BLaER1 (cell line): ENCODE measurements around the gene PACSIN2.
A peak's percentile ranks its signal among the peaks of the same experiment; 100 is the strongest.

ENCODE experiments used
- H3K27ac ChIP-seq: shearing (Covaris generic); formaldehyde crosslinking; 2 replicates; pipeline ENCODE4 v1.8.1; 2022
- H3K27me3 ChIP-seq: shearing (Covaris generic); formaldehyde crosslinking; 2 replicates; pipeline ENCODE4 v1.8.1; 2022
- H3K36me3 ChIP-seq: shearing (Covaris generic); formaldehyde crosslinking; 2 replicates; pipeline ENCODE4 v1.8.1; 2022
- H3K4me1 ChIP-seq: shearing (Covaris generic); formaldehyde crosslinking; 2 replicates; pipeline ENCODE4 v1.8.1; 2022
- H3K4me2 ChIP-seq: shearing (Covaris generic); formaldehyde crosslinking; 2 replicates; pipeline ENCODE4 v1.8.1; 2022
- H3K4me3 ChIP-seq: shearing (Covaris generic); formaldehyde crosslinking; 2 replicates; pipeline ENCODE4 v1.8.1; 2022
- H3K9ac ChIP-seq: shearing (Covaris generic); formaldehyde crosslinking; 2 replicates; pipeline ENCODE4 v1.8.1; 2022
- H3K9me3 ChIP-seq: shearing (Covaris generic); formaldehyde crosslinking; 2 replicates; pipeline ENCODE4 v1.8.1; 2022
- H4K20me1 ChIP-seq: shearing (Covaris generic); formaldehyde crosslinking; 2 replicates; pipeline ENCODE4 v1.8.1; 2022
- Cebpa-rat ChIP-seq: shearing (Covaris generic); IDR thresholded peaks from 2 replicates; pipeline ENCODE4 v1.8.1; 2022

Gene PACSIN2

DNA sequence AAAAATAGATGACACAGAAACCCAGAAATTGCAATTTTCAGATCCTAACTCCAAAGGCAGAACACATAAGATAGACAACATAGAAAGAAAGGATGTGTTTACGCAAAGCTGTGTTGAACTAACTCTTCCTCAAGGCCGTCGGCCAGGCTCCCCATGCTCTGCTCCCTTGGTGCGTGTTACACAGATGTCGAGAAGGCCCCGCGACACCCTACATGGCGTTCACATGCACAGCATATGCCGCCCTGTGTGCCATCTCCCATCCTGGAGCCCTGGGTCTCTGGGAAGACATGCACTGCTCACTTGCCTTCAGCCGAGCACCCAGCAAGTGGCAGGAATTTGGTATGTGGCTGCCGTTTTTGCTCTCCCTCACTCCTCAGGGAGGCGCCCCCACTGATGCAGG is 110.9 kb downstream of the PACSIN2 start:
- TF ChIP-seq Cebpa-rat: no peak
- no peaks in the 10 kb centered on the region for H3K9me3 ChIP-seq
- no peak overlapping the region for H3K9ac ChIP-seq
- no peak overlapping the region for H3K4me3 ChIP-seq
- H3K27ac ChIP-seq: peak overlapping the region; percentile 85
- peaks cover 62% of the 10 kb centered on the region for H3K36me3 ChIP-seq
- no peak overlapping the region for H3K4me2 ChIP-seq
- H3K27me3 ChIP-seq: no peaks in the 10 kb centered on the region
- H3K4me1 ChIP-seq: peaks cover 100% of the 10 kb centered on the region
- peaks cover 75% of the 10 kb centered on the region for H4K20me1 ChIP-seq

- no peaks in the 10 kb centered on the region for H3K27me3 ChIP-seq
- H3K9ac ChIP-seq: peak overlapping the region; percentile 21; the same call in 1 of the 2 replicates
- peaks cover 59% of the 10 kb centered on the region for H3K36me3 ChIP-seq
- H3K27ac ChIP-seq: peak overlapping the region; percentile 85
- peaks cover 100% of the 10 kb centered on the region for H3K4me1 ChIP-seq
- no peak overlapping the region for H3K4me3 ChIP-seq
- peaks cover 64% of the 10 kb centered on the region for H4K20me1 ChIP-seq
- H3K9me3 ChIP-seq: no peaks in the 10 kb centered on the region
- peak overlapping the region; percentile 80 for H3K4me2 ChIP-seq
- no peak for TF ChIP-seq Cebpa-rat
Measured at GRCh38 chr22:42902875-42903510, 112.0 kb downstream of the PACSIN2 start.

- peaks cover 54% of the 10 kb centered on the region for H4K20me1 ChIP-seq
Measured at GRCh38 chr22:42901790-42902508, 113.0 kb downstream of the PACSIN2 start.

DNA sequence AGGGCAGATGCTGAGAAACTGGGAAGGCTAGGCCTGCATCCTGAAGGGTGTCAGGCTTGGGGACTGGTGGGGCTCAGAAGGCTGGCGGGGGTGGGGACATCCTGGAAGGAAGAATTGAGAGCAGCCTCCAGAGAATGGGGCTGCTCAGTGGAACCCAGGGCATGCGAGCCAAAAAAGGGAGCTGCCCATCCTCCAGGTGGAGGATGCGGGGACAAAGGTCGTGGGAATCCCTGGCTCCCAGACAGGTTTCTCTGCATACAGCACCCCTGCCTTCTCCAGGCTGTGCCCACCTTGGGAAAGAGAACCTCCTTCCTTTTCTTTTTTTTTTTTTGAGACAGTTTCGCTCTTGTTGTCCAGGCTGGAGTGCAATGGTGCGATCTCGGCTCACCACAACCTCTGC is 117.0 kb downstream of the PACSIN2 start:
- H3K4me3 ChIP-seq: no peak overlapping the region
- peak overlapping the region; percentile 52; the same call in 1 of the 2 replicates for H3K27ac ChIP-seq
- peaks cover 26% of the 10 kb centered on the region; the same call in 1 of the 2 replicates for H4K20me1 ChIP-seq
- no peaks in the 10 kb centered on the region for H3K9me3 ChIP-seq
- H3K9ac ChIP-seq: no peak overlapping the region
- peaks cover 100% of the 10 kb centered on the region for H3K4me1 ChIP-seq
- H3K36me3 ChIP-seq: peaks cover 26% of the 10 kb centered on the region
- peak overlapping the region; percentile 47 for H3K4me2 ChIP-seq
- no peaks in the 10 kb centered on the region for H3K27me3 ChIP-seq
- no peak for TF ChIP-seq Cebpa-rat

More at GRCh38 chr22:42901790-42902508, 113.0 kb downstream of the PACSIN2 start:
- peaks cover 50% of the 10 kb centered on the region for H3K36me3 ChIP-seq
- H3K27me3 ChIP-seq: no peaks in the 10 kb centered on the region
- no peaks in the 10 kb centered on the region for H3K9me3 ChIP-seq
- peak overlapping the region; percentile 80 for H3K4me2 ChIP-seq
- no peak overlapping the region for H3K4me3 ChIP-seq
- TF ChIP-seq Cebpa-rat: no peak
- peak overlapping the region; percentile 85 for H3K27ac ChIP-seq
- peaks cover 100% of the 10 kb centered on the region for H3K4me1 ChIP-seq
- peak overlapping the region; percentile 63 for H3K9ac ChIP-seq

GRCh38 chr22:42895541-42895981 is 119.4 kb downstream of the PACSIN2 start:
- Histone ChIP-seq H3K36me3 (peaks cover 42% of the 10 kb centered on the region), H3K9ac (peak overlapping the region; percentile 68), H3K9me3 (no peaks in the 10 kb centered on the region), H3K4me2 (peak overlapping the region; percentile 92), H3K27ac (peak overlapping the region; percentile 83), H3K4me1 (peaks cover 100% of the 10 kb centered on the region), H3K27me3 (no peaks in the 10 kb centered on the region), H4K20me1 (peaks cover 2% of the 10 kb centered on the region; the same call in 1 of the 2 replicates), H3K4me3 (no peak overlapping the region; the same call in 1 of the 2 replicates)
- no peak for TF ChIP-seq Cebpa-rat

DNA sequence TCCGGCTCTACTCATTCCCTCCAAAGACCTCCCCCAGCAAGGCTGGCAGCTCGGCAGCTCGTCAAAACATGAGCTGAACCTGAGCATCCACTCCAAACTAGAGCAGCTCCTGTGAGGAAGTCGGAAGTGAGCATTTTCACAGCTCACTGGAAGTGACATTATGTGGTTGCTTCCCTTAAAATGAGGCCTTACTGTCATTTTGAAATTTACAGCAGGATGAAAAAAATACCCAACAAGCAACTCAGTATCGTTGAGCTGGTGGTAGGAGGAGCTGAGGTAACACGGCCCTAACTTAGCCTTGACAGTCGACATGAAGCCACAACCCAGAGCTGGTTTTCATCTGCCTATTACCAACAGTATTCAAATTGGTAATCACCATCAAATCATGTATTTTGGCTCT is 119.9 kb downstream of the PACSIN2 start:
- Histone ChIP-seq H3K4me3 (no peak overlapping the region), H4K20me1 (no peaks in the 10 kb centered on the region; the same call in 1 of the 2 replicates), H3K4me1 (peaks cover 100% of the 10 kb centered on the region), H3K27me3 (no peaks in the 10 kb centered on the region), H3K36me3 (peaks cover 44% of the 10 kb centered on the region), H3K9ac (peak overlapping the region; percentile 68), H3K9me3 (no peaks in the 10 kb centered on the region), H3K27ac (peak overlapping the region; percentile 83), H3K4me2 (peak overlapping the region; percentile 92)
- TF ChIP-seq Cebpa-rat: no peak

DNA sequence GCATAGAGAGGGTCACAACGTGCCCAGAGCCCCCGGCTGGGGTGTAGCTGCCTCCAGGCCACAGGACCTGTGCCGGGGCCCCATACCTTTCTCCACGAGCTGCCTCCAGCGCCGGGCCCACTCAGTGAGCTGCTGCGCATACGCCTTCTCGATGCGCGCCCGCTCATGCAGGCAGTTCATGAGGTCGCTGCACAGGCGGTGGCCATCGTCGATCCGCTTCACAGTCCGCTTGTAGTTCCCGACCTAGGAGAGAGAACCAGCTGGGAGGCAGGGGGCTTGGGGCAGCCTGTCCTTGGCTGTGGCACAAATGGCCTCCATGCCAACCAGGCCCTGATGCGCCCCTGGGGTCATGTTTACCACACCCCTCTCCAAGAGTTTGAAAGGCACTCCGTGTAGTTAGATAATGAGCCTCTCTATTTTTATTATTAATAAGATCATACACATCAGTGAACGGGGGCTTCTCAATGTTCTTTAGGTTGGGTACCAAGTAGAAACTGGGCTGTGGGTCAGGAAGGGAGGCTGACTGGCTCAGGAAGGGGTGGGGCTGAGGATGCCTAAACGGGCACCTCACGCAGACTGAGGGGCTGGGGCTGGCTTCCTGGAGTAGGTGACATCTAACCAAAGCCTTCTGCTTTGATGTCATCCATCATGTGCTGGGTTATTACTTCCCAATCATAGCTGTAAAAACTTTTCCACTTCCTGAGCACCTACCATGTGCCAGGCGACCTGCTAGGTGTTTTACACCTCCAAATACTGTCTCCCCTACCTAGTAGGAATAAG is 121.4 kb downstream of the PACSIN2 start:
- Histone ChIP-seq H3K36me3 (peaks cover 44% of the 10 kb centered on the region), H3K4me1 (peaks cover 100% of the 10 kb centered on the region), H3K27ac (peak overlapping the region; percentile 45), H3K27me3 (no peaks in the 10 kb centered on the region), H3K9ac (peak overlapping the region; percentile 47; the same call in 1 of the 2 replicates), H3K4me3 (no peak overlapping the region), H3K4me2 (peak overlapping the region; percentile 92), H3K9me3 (no peaks in the 10 kb centered on the region), H4K20me1 (peaks cover 6% of the 10 kb centered on the region)
- no peak for TF ChIP-seq Cebpa-rat

DNA sequence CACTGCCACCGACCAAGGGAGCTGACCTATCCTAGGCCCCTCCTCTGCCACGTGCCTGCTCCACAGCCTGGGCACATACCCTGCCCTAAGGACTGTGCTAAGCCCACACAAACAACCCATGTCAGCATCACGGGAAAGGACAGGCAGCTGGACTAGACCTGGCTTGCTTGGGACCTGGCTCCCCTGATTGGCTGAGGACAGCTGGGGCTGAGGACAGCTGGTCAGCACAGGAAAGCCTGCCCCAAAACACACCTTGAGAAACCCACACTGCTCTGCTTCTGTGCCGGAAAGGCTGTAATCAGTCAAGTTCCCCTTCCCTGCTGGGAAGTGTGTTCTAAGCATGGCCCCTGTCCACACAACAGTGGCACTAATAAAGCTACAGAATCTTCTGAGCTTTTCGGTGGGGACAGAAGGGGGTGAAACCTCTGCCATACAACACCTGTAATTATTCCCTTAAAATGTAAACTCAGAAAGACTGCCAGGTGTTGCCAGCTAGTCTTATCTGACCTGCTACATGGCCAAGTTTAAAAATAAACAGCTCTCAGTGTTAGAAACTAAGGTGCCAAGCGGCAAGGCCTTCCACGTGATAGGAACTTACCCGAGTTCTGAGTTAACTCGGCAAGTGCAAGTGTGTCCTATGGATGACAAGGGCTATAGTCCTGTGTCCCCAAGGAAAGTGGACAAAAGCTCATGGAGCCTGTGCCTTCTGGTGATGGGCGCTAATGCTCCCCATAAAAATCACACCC is 122.2 kb downstream of the PACSIN2 start:
- TF ChIP-seq Cebpa-rat: no peak
- H3K27ac ChIP-seq: peak overlapping the region; percentile 45

GRCh38 chr22:42892156-42892555 is 122.8 kb downstream of the PACSIN2 start:
- H3K4me1 ChIP-seq: peaks cover 93% of the 10 kb centered on the region
- H3K4me3 ChIP-seq: no peak overlapping the region
- no peak overlapping the region; the same call in 1 of the 2 replicates for H3K9ac ChIP-seq
- H3K27ac ChIP-seq: peak overlapping the region; percentile 45
- H4K20me1 ChIP-seq: peaks cover 11% of the 10 kb centered on the region
- H3K4me2 ChIP-seq: peak overlapping the region; percentile 92
- peaks cover 58% of the 10 kb centered on the region for H3K36me3 ChIP-seq
- no peaks in the 10 kb centered on the region for H3K27me3 ChIP-seq
- TF ChIP-seq Cebpa-rat: no peak
- H3K9me3 ChIP-seq: no peaks in the 10 kb centered on the region

More for the DNA sequence above, 122.2 kb downstream of the PACSIN2 start:
- Histone ChIP-seq H3K9ac (peak overlapping the region; percentile 47), H3K27me3 (no peaks in the 10 kb centered on the region), H4K20me1 (peaks cover 11% of the 10 kb centered on the region), H3K4me1 (peaks cover 99% of the 10 kb centered on the region), H3K4me3 (no peak overlapping the region), H3K36me3 (peaks cover 52% of the 10 kb centered on the region), H3K4me2 (peak overlapping the region; percentile 92), H3K9me3 (no peaks in the 10 kb centered on the region)
